ENCODE measurements around the gene BABAM1. TPM values are rescaled to one million over a fixed set of nuclear protein-coding genes. Genes with fewer than 3 reads are reported as not detected.

BABAM1 gene
- total RNA-seq, 1 donor from 2014 or later = 125 TPM

GRCh38 chr19:17327654-17328516 is 60.6 kb downstream of the BABAM1 start:
- H3K4me3 ChIP-seq (ENCODE audit: low read depth, low read length) = peak overlapping the region; percentile 28
- DNase-seq (ENCODE audit: low read depth) = no peak
- peak; percentile 24 for TF ChIP-seq CTCF (conservative IDR thresholded peaks at IDR 0.05; ENCODE audit: low read depth, low read length)

Other genes starting within 250 kb of the BABAM1 start
- 0.22 and 8.2 TPM in 2 replicates for gene CPAMD8, start 240.6 kb upstream of the BABAM1 start, total RNA-seq
- 20.5 and 25.5 TPM in 2 replicates for gene HAUS8, start 192.0 kb upstream of the BABAM1 start, total RNA-seq
- 53.9 and 55.9 TPM in 2 replicates for gene MYO9B, start 191.7 kb upstream of the BABAM1 start, total RNA-seq
- 9.0 and 25.3 TPM in 2 replicates for gene USE1, start 52.1 kb upstream of the BABAM1 start, total RNA-seq
- gene OCEL1, start 41.2 kb upstream of the BABAM1 start, total RNA-seq = 4.6 and 8.1 TPM in 2 replicates
- gene NR2F6, start 21.5 kb upstream of the BABAM1 start, total RNA-seq = 122 and 131 TPM in 2 replicates
- gene USHBP1, start 2.7 kb upstream of the BABAM1 start, total RNA-seq = not detected in 2 replicates
- gene ANKLE1, start 14.5 kb downstream of the BABAM1 start, total RNA-seq = 3.0 and 4.1 TPM in 2 replicates
- gene ABHD8, start 36.0 kb downstream of the BABAM1 start, total RNA-seq = 10.3 and 20.9 TPM in 2 replicates
- 121 and 161 TPM in 2 replicates for gene MRPL34, start 38.4 kb downstream of the BABAM1 start, total RNA-seq
- gene DDA1, start 42.1 kb downstream of the BABAM1 start, total RNA-seq = 35.6 and 47.0 TPM in 2 replicates
- 3.3 and 6.6 TPM in 2 replicates for gene ANO8, start 67.4 kb downstream of the BABAM1 start, total RNA-seq
- 22.7 and 79.5 TPM in 2 replicates for gene GTPBP3, start 70.1 kb downstream of the BABAM1 start, total RNA-seq
- 0.58 and 1.2 TPM in 2 replicates for gene PLVAP, start 109.9 kb downstream of the BABAM1 start, total RNA-seq
- gene CCDC194, start 126.8 kb downstream of the BABAM1 start, total RNA-seq = not detected in 2 replicates
- gene BST2, start 138.2 kb downstream of the BABAM1 start, total RNA-seq = 2.2 and 18.6 TPM in 2 replicates
- 78.6 and 91.6 TPM in 2 replicates for gene MVB12A, start 152.6 kb downstream of the BABAM1 start, total RNA-seq
- gene TMEM221, start 181.2 kb downstream of the BABAM1 start, total RNA-seq = not detected in 2 replicates
- gene NXNL1, start 193.5 kb downstream of the BABAM1 start, total RNA-seq = not detected in 2 replicates
- 2.5 and 7.0 TPM in 2 replicates for gene SLC27A1, start 203.1 kb downstream of the BABAM1 start, total RNA-seq
- gene PGLS, start 244.2 kb downstream of the BABAM1 start, total RNA-seq = 83.6 and 123 TPM in 2 replicates